K562 (cell line): ENCODE results near the gene NLRC3. TPM values are rescaled to one million over a fixed set of nuclear protein-coding genes. Genes with fewer than 3 reads are reported as not detected.

Experiments used
- ATAC-seq: fragments of 200-7000 bp; cut with Tn5 transposase; 3 replicates; pipeline ENCODE4 v1.9.1; 2020; ENCODE audit warnings: moderate library complexity
- BruUV-seq: library from RNA; stranded (reverse); fragments of 400-500 nt; replicated peaks from 2 replicates; lab custom pipeline; 2021; lab: Mats Ljungman, UMichigan
- CTCF ChIA-PET: fragments of 300-600 bp; formaldehyde crosslinking; extraction: SDS; loops from one replicate; lab custom pipeline; 2021; ENCODE audit warnings: low intra/inter-chr PET ratio; lab: Yijun Ruan, JAX
- POLR2A ChIA-PET: fragments of 300-600, 350-650 bp; sonication (Branson Sonifier 250); formaldehyde crosslinking; extraction: SDS; loops from one replicate; lab custom pipeline; 2021; ENCODE audit warnings: antibody characterized with exemption, inconsistent platforms; lab: Yijun Ruan, JAX
- DNase-seq, 4 experiments: peaks; one replicate each; pipeline versions ENCODE4 v3.0.0 to v3.0.0-alpha.2; 2011 to 2018; ENCODE audit warnings: low spot score in 3 of 4, mixed read lengths in 3 of 4; ENCODE audit errors: extremely low read depth in 1 of 4
- FAIRE-seq: peaks from 2 replicates; lab custom pipeline; 2011; peaks lifted over from hg19 to GRCh38; lab: Jason Lieb, UNC
- H2AFZ ChIP-seq: 2 replicates; pipeline ENCODE4 v1.6.0; 2011; ENCODE audit warnings: low read depth, low read length, control low read depth, inconsistent platforms
- H3K27ac ChIP-seq: fragments of 200-600 bp; 3 replicates; pipeline ENCODE4 v1.8.0; 2011; ENCODE audit warnings: low read depth, mild to moderate bottlenecking, control low read depth, inconsistent platforms, low read length, moderate library complexity, mixed read lengths; ENCODE audit errors: extremely low read depth
- H3K27me3 ChIP-seq, 2 experiments: fragments of 300-600 bp in 1 of 2; 2 replicates in 1 of 2; 3 replicates in 1 of 2; pipeline versions ENCODE4 v1.6.0 to v1.8.0; 2011; ENCODE audit warnings: inconsistent platforms in 2 of 2, low read length in 2 of 2, mild to moderate bottlenecking in 1 of 2, mixed read lengths in 1 of 2, moderate library complexity in 1 of 2; ENCODE audit not compliant: control insufficient read depth in 2 of 2, insufficient read depth in 2 of 2
- H3K36me3 ChIP-seq: fragments of 300-600 bp; 3 replicates; pipeline ENCODE4 v1.8.0; 2011; ENCODE audit warnings: mild to moderate bottlenecking, low read length, inconsistent platforms; ENCODE audit not compliant: control insufficient read depth, insufficient read depth
- H3K4me1 ChIP-seq, 2 experiments: fragments of 200-600 bp in 1 of 2; replicated peaks in 1 of 2; 2 replicates in 1 of 2; 3 replicates in 1 of 2; pipeline versions ENCODE4 v1.5.1 to v1.8.0; 2011; ENCODE audit warnings: inconsistent platforms in 2 of 2, low read length in 2 of 2, mild to moderate bottlenecking in 1 of 2, mixed read lengths in 1 of 2, moderate library complexity in 1 of 2; ENCODE audit not compliant: control insufficient read depth in 2 of 2, insufficient read depth in 2 of 2
- H3K4me2 ChIP-seq: 2 replicates; pipeline ENCODE4 v1.6.1; 2011; ENCODE audit warnings: low read length, control low read depth, inconsistent platforms, mixed read lengths; ENCODE audit not compliant: insufficient read depth
- H3K4me3 ChIP-seq: fragments of 200-600 bp; sonication (generic), shearing (Covaris generic); 2 replicates; pipeline ENCODE4 v1.5.1; 2016; ENCODE audit warnings: control low read depth, inconsistent platforms
- H3K79me2 ChIP-seq: fragments of 200-600 bp; 3 replicates; pipeline ENCODE4 v1.8.0; 2011; ENCODE audit warnings: low read length, inconsistent platforms; ENCODE audit not compliant: control insufficient read depth, insufficient read depth
- H3K9ac ChIP-seq, 2 experiments: 2 replicates each; pipeline versions ENCODE4 v1.6.0 to v1.6.1; 2011; ENCODE audit warnings: low read depth in 2 of 2, low read length in 2 of 2, control low read depth in 1 of 2, inconsistent platforms in 1 of 2, mild to moderate bottlenecking in 1 of 2, mixed read lengths in 1 of 2; ENCODE audit not compliant: insufficient read depth in 1 of 2
- H3K9me1 ChIP-seq: one replicate; pipeline ENCODE4 v1.6.0; 2011; ENCODE audit warnings: inconsistent platforms, mild to moderate bottlenecking, low read length, moderate library complexity; ENCODE audit not compliant: control insufficient read depth, insufficient read depth
- H3K9me3 ChIP-seq: replicated peaks from 2 replicates; pipeline ENCODE4 v1.5.1; 2011; ENCODE audit warnings: low read depth, low read length, inconsistent platforms; ENCODE audit not compliant: control insufficient read depth, insufficient read depth
- H4K20me1 ChIP-seq: replicated peaks from 2 replicates; pipeline ENCODE4 v1.6.1; 2011; ENCODE audit warnings: low read length, inconsistent platforms, mixed read lengths; ENCODE audit not compliant: control insufficient read depth, insufficient read depth
- SMARCA5 ChIP-seq: fragments of 450-650 bp; IDR thresholded peaks from 2 replicates; pipeline ENCODE4 v1.6.1; 2016
- ZNF311 ChIP-seq: fragments of 250-450 bp; sonication (Bioruptor Pico); IDR thresholded peaks from 2 replicates; pipeline ENCODE4 v1.4.0; 2020; ENCODE audit warnings: mild to moderate bottlenecking, moderate library complexity
- ZNF408 ChIP-seq: fragments of 250-450 bp; sonication (Bioruptor Pico); IDR thresholded peaks from 2 replicates; pipeline ENCODE4 v1.4.0; 2020; ENCODE audit warnings: low read depth, mild to moderate bottlenecking, moderate library complexity
- WGBS: fragments of 100-300 bp; shearing (Covaris generic); methylation state at CpG from one replicate; pipeline ENCODE4 v1.1.6; 2016; ENCODE audit warnings: low coverage, mixed read lengths; ENCODE audit not compliant: insufficient coverage; ENCODE audit errors: missing lambda C conversion rate; 5-methylcytosine and 5-hydroxymethylcytosine counted together
- in situ Hi-C: fragments of 300-500 bp; cut with MboI; formaldehyde crosslinking; loops from 4 replicates; pipeline ENCODE4 v1.15.0; 2018; ENCODE audit warnings: inconsistent platforms, mixed read lengths
- intact Hi-C: fragments of 100-400 bp; cut with micrococcal nuclease; formaldehyde crosslinking; loops from 2 replicates; pipeline ENCODE4 v1.14.2; 2022
- polyA plus RNA-seq, 8 experiments: library from polyadenylated mRNA; depleted of rRNA in 4 of 8; stranded (reverse) in 5 of 8; unstranded in 3 of 8; fragments of >200 nt; fragmentation: Nextera tagmentation in 2 of 8; fragmentation: Illumina TruSeq in 1 of 8; extraction: Ambion mirVana in 2 of 8; extraction: Trizol in 1 of 8; gene quantifications; 2 replicates each; pipeline versions ENCODE4 v1.2.1 to v1.2.3, GENCODE V29; 2011 to 2014; ENCODE audit warnings: inconsistent platforms in 1 of 8, missing spikeins in 1 of 8
- total RNA-seq, 7 experiments: library from RNA; depleted of rRNA in 6 of 7; stranded (reverse); fragments of >200 nt in 6 of 7; fragmentation: Illumina TruSeq in 2 of 7; extraction: Trizol in 2 of 7; gene quantifications; 2 replicates each; pipeline versions ENCODE4 v1.2.1 to v1.2.3, GENCODE V29; 2011 to 2021; ENCODE audit warnings: low replicate concordance in 1 of 7
- TF ChIP-seq, protein P1 (sequence below): fragments of 150-350 bp; conservative IDR thresholded peaks from 2 replicates; pipeline ENCODE4 v1.6.1; 2014; ENCODE audit warnings: low read length

Gene NLRC3
- total and polyA plus RNA-seq, 9 of the 15 experiments (the other 6 are each of a cell fraction or from before 2014, with no cell fraction given), result 0.03 to 0.13 (median 0.03) TPM; not detected in 4

DNA sequence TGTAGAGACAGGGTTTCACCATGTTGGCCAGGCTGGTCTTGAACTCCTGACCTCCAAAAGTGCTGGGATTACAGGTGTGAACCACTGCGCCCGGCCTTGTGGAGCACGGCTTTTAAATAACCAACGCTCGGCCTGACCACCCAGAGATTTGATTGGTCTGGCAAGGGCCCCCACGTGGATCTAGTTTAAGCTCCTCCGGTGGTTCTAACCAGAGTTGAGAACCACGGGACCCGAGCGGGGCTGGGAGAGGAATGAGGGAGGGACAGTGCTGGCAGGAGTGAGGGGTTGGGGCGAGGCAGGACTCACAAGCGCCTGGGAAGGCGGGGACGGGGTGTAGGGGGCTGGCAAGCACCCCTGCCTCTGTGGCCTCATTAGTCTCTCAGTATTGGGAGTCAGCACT is 3.0 kb downstream of the NLRC3 start:
- CTCF ChIA-PET, result no interaction called here

DNA sequence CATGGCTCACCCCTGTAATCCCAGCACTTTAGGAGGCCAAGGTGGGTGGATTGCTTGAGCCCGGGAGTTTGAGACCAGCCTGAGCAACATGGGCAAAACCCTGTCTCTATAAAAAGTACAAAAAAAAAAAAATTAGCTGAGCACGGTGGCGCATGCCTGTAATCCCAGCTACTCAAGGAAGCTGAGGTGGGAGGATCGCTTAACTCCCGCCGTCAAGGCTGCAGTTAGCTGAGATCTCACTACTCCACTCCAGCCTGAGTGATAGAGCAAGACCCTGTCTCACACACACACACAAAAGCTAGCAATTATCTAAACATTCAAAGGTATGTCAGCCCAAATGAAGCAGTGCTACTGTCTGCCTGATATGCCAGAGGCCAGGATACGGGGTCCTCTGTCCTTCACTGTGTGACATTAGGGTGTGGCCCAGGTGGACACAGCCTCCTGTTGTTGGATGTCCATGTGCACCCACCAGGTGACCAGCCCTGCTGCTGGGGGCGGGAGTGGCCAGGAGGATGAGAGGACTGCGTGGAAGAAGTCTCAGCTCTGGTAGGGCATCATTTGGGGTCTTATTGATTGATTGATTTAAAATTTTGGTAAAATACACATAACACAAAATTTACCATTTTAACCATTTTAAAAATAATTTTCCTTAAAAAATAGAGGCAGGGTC is 3.9 kb downstream of the NLRC3 start:
- BruUV-seq, result no TSS peak
- intact Hi-C loops, result no loop called here

More for the DNA sequence above, 3.0 kb downstream of the NLRC3 start:
- intact Hi-C loops (no loop called here), in situ Hi-C loops (no loop called here)
- no peak for FAIRE-seq
- Histone ChIP-seq H4K20me1 (no peaks in the 10 kb centered on the region; the same call in 1 of the 2 replicates), H3K36me3 (no peaks in the 10 kb centered on the region), H3K79me2 (no peaks in the 10 kb centered on the region), H3K27ac (no peak overlapping the region), H2AFZ (no peak overlapping the region), H3K9ac (no peak overlapping the region), H3K4me1 (peaks cover 0 to 23% of the 10 kb centered on the region in 2 experiments; a peak in 4 of 5 replicates), H3K4me3 (no peak overlapping the region), H3K9me1 (no peaks in the 10 kb centered on the region), H3K27me3 (no peaks in the 10 kb centered on the region; a peak in 1 of 5 replicates), H3K9me3 (peaks cover 7% of the 10 kb centered on the region), H3K4me2 (no peak overlapping the region)
- TF ChIP-seq ZNF408, result no peak
- 17% methylated on average over 13 of the region's 14 CpGs for WGBS
- BruUV-seq, result no TSS peak
- ATAC-seq, result no peak
- POLR2A ChIA-PET, result no interaction called here
- DNase-seq, result no peak

More for the DNA sequence above, 3.9 kb downstream of the NLRC3 start:
- Histone ChIP-seq H3K27me3 (no peaks in the 10 kb centered on the region; a peak in 1 of 5 replicates), H2AFZ (no peak overlapping the region), H3K4me3 (no peak overlapping the region), H3K27ac (no peak overlapping the region), H3K36me3 (no peaks in the 10 kb centered on the region), H3K4me1 (peaks cover 0 to 16% of the 10 kb centered on the region in 2 experiments; a peak in 3 of 5 replicates), H3K79me2 (no peaks in the 10 kb centered on the region), H3K9me3 (peaks cover 7% of the 10 kb centered on the region), H3K4me2 (no peak overlapping the region), H4K20me1 (no peaks in the 10 kb centered on the region)
- no peak for DNase-seq
- FAIRE-seq, result no peak
- 12% methylated on average over 7 of the region's 9 CpGs for WGBS
- in situ Hi-C loops, result no loop called here
- ATAC-seq, result no peak
- POLR2A ChIA-PET, result interaction anchor here (0.6 kb wide), 1 partner anchor 97 kb away, joined by 3 read pairs; no protein-coding TSS in a partner anchor
- no peak for TF ChIP-seq SMARCA5
- TF ChIP-seq, protein P1, sequence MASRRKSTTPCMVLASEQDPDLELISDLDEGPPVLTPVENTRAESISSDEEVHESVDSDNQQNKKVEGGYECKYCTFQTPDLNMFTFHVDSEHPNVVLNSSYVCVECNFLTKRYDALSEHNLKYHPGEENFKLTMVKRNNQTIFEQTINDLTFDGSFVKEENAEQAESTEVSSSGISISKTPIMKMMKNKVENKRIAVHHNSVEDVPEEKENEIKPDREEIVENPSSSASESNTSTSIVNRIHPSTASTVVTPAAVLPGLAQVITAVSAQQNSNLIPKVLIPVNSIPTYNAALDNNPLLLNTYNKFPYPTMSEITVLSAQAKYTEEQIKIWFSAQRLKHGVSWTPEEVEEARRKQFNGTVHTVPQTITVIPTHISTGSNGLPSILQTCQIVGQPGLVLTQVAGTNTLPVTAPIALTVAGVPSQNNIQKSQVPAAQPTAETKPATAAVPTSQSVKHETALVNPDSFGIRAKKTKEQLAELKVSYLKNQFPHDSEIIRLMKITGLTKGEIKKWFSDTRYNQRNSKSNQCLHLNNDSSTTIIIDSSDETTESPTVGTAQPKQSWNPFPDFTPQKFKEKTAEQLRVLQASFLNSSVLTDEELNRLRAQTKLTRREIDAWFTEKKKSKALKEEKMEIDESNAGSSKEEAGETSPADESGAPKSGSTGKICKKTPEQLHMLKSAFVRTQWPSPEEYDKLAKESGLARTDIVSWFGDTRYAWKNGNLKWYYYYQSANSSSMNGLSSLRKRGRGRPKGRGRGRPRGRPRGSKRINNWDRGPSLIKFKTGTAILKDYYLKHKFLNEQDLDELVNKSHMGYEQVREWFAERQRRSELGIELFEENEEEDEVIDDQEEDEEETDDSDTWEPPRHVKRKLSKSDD, result no peak
- no peak for TF ChIP-seq ZNF311 (CRISPR knock-in tag)
- TF ChIP-seq, all 486 proteins: peak for 0
- CTCF ChIA-PET, result no interaction called here
- no peak overlapping the region for H3K9ac ChIP-seq
- no peaks in the 10 kb centered on the region for H3K9me1 ChIP-seq
